Measurements from ENCODE around the gene C2orf69. TPM values are rescaled to one million over a fixed set of nuclear protein-coding genes. Genes with fewer than 3 reads are reported as not detected.

C2orf69 gene
- total RNA-seq, 3 donors from 2014 or later, result 10.3 to 13.8 (median 13.5) TPM

DNA sequence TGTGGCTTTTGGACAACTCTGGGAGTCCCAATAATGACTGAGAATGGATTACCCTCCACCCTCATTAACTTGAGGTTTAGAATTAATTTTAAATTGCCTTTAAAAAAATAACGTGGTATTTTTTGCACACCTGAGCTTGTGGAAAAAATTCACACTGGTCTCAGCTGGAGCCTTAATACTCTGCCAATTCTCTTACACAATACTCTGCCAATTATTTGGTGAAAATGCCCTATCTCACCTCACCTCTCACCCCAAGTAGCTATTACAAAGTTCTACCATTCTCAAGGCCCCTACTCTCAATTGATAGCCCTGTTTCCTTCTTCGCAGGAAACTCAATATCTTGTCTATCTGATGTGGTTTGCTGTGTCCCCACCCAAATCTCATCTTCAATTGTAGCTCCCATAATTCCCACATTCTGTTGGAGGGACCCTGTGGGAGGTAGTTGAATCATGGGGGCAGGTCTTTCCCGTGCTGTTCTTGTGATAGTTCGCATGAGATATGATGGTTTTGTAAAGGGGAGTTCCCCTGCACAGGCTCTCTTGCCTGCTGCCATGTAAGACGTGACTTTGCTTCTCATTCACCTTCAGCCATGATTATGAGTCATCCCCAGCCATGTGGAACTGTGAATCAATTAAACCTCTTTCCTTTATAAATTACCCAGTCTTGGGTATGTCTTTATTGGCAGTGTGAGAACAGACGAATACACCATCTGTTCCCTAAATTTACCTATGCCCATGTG, 27.4 kb upstream of the C2orf69 start:
- intact Hi-C loops (cut with DNase I, micrococcal nuclease), result no loop called here

DNA sequence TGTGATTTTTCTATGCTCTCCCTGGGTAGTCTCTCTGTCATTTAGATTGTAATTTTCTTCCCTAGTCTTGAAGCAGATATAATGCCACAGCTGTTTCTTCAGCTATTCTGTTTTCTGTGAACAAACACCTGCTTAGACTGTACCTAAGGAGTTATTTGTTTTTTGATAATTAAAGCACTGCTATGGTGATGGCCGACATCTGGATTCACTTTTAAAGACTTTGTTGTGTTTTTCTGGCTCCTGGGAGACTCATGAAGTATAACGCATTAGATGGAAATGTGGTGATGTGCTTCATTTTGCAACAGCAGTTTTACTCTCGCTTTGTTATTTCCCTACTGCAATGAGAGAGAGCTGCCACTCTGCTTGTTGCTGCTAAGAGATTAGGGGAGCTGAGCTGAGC, 15.7 kb upstream of the C2orf69 start:
- no peaks in the 10 kb centered on the region for H3K9me3 ChIP-seq
- no peaks in the 10 kb centered on the region for H3K4me1 ChIP-seq (ENCODE audit: low read depth)
- no peak for DNase-seq
- ATAC-seq, result no peak
- intact Hi-C loops (cut with DNase I, micrococcal nuclease), result no loop called here
- H3K4me3 ChIP-seq, result no peak overlapping the region
- H3K36me3 ChIP-seq (ENCODE audit: low read depth), result no peaks in the 10 kb centered on the region
- TF ChIP-seq, protein P1, sequence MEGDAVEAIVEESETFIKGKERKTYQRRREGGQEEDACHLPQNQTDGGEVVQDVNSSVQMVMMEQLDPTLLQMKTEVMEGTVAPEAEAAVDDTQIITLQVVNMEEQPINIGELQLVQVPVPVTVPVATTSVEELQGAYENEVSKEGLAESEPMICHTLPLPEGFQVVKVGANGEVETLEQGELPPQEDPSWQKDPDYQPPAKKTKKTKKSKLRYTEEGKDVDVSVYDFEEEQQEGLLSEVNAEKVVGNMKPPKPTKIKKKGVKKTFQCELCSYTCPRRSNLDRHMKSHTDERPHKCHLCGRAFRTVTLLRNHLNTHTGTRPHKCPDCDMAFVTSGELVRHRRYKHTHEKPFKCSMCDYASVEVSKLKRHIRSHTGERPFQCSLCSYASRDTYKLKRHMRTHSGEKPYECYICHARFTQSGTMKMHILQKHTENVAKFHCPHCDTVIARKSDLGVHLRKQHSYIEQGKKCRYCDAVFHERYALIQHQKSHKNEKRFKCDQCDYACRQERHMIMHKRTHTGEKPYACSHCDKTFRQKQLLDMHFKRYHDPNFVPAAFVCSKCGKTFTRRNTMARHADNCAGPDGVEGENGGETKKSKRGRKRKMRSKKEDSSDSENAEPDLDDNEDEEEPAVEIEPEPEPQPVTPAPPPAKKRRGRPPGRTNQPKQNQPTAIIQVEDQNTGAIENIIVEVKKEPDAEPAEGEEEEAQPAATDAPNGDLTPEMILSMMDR (IDR thresholded peaks at IDR 0.05), result no peak

More for the DNA sequence above, 27.4 kb upstream of the C2orf69 start:
- Histone ChIP-seq H3K36me3 (ENCODE audit: low read depth) (no peaks in the 10 kb centered on the region), H3K4me3 (no peak overlapping the region), H3K9me3 (no peaks in the 10 kb centered on the region), H3K4me1 (ENCODE audit: low read depth) (no peaks in the 10 kb centered on the region)
- DNase-seq (no peak), ATAC-seq (no peak)
- TF ChIP-seq, protein P1 (IDR thresholded peaks at IDR 0.05), result no peak

DNA sequence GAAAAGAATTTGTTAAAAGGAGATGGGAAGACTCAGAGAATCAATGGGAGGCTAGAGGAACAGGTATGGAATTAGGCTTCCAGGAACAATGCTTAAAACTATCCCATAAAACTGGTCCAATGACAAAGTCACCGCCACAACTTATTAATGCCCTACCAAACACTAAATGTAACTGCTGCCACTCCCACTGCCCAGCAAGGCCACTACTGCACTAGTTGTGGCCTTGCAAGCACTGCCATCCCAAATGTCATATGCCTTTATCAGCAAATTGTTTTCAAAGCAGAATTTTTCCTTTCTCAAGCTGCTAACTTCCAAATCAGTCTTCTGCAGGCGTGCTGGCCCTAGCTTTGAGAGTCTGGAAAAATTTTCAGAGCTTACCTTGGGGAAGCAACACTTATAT, 14.5 kb upstream of the C2orf69 start:
- intact Hi-C loops (cut with DNase I, micrococcal nuclease), result no loop called here
- ATAC-seq (no peak), DNase-seq (no peak)
- Histone ChIP-seq H3K9me3 (no peaks in the 10 kb centered on the region), H3K4me1 (ENCODE audit: low read depth) (no peaks in the 10 kb centered on the region), H3K4me3 (no peak overlapping the region), H3K36me3 (ENCODE audit: low read depth) (no peaks in the 10 kb centered on the region)
- TF ChIP-seq, protein P1 (IDR thresholded peaks at IDR 0.05), result no peak

DNA sequence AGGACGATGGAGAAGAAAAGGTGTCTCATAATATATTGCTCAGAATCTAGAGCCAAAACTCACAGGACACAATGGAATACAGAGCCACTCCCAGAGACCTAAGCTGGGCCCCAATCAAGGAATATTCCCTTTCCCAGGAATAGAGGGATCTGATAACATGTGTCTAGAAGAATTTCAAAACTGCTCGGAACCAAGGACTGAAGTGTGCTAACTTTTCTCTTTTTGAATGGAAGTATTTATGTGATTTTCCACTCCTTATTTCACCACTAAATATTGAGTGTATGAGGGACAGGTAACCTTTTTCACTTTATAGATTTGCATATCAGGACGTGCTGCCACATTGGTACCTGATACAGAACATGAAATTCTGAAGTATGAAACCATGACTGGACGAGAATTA, 9.2 kb upstream of the C2orf69 start:
- no peak for ATAC-seq
- H3K4me3 ChIP-seq, result no peak overlapping the region
- TF ChIP-seq, protein P1 (IDR thresholded peaks at IDR 0.05), result no peak
- no peaks in the 10 kb centered on the region for H3K4me1 ChIP-seq (ENCODE audit: low read depth)
- no peaks in the 10 kb centered on the region for H3K36me3 ChIP-seq (ENCODE audit: low read depth)
- no peak for DNase-seq
- intact Hi-C loops (cut with DNase I, micrococcal nuclease), result no loop called here
- H3K9me3 ChIP-seq, result no peaks in the 10 kb centered on the region

DNA sequence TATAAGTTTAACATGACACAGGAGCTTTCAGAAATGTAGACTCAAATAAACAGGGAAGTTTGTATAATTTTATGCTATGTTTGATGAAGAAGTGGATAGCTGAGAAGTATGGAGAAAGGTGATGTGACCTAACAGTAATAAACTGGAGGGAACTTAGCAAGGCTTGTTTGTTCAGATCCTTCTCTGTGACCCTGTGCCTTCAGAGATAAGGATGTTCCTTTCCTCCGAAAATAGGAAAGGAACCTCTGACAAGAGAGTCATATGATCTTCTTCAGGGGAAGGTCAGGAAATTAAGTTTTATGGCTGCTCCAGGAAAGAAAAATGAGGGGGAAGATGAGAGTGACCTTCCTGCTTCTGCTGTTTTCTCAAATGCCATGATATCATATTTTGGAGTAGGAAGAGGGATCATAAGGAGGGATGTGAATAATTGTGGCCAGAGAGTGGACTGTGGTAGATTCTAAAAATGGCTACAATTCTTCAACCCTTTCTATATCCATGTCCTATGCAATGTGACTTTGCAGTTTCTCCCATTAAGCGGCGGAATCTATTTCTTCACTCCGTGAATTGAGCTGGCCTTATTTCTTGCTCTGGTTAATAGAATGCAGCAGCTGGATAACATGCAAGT, 8.5 kb upstream of the C2orf69 start:
- no peaks in the 10 kb centered on the region for H3K36me3 ChIP-seq (ENCODE audit: low read depth)
- ATAC-seq, result no peak
- TF ChIP-seq, protein P1 (IDR thresholded peaks at IDR 0.05), result no peak
- no peak overlapping the region for H3K4me3 ChIP-seq
- intact Hi-C loops (cut with DNase I, micrococcal nuclease), result no loop called here
- H3K4me1 ChIP-seq (ENCODE audit: low read depth), result no peaks in the 10 kb centered on the region
- H3K9me3 ChIP-seq, result no peaks in the 10 kb centered on the region
- no peak for DNase-seq

Data from mucosa of descending colon (tissue), 3 donors.